Ovary (tissue), 9 donors: ENCODE results near the gene NSFL1C. TPM values are rescaled to one million over a fixed set of nuclear protein-coding genes. Genes with fewer than 3 reads are reported as not detected.

Source experiments
- DNase-seq, 5 donors: peaks; one replicate each; pipeline ENCODE4 v3.0.0-alpha.2; 2019 to 2020
- H3K27ac ChIP-seq, 2 donors: fragments of 200-600 bp; one replicate each; pipeline versions ENCODE4 v1.5.1 to v1.8.0; 2019 to 2022
- H3K27me3 ChIP-seq: fragments of 200-600 bp; one replicate; pipeline ENCODE4 v1.8.0; 2022
- H3K36me3 ChIP-seq: fragments of 200-600 bp; sonication (generic); one replicate; pipeline ENCODE4 v1.5.1; 2019
- H3K4me1 ChIP-seq: one replicate; pipeline ENCODE4 v1.8.1; 2013; ENCODE audit warnings: mild to moderate bottlenecking, moderate library complexity; ENCODE audit not compliant: insufficient read depth
- H3K4me3 ChIP-seq: fragments of 200-600 bp; sonication (generic); one replicate; pipeline ENCODE4 v1.5.1; 2017
- H3K9me3 ChIP-seq, 2 donors: fragments of 200-600 bp in 1 of 2; sonication (generic) in 1 of 2; one replicate each; pipeline versions ENCODE4 v1.5.1 to v1.8.1; 2013 to 2019; ENCODE audit warnings: mild to moderate bottlenecking in 1 of 2, moderate library complexity in 1 of 2
- CTCF ChIP-seq, 3 donors: fragments of 450-650 bp in 2 of 3; fragments of 200-600 bp in 1 of 3; IDR thresholded peaks; one replicate each; pipeline versions ENCODE4 v1.5.1 to v1.8.0; 2016 to 2022; ENCODE audit warnings: antibody characterized with exemption in 3 of 3, mild to moderate bottlenecking in 1 of 3
- EP300 ChIP-seq: sonication (generic); formaldehyde crosslinking; IDR thresholded peaks from one replicate; pipeline ENCODE4 v1.6.1; 2017; ENCODE audit warnings: antibody characterized with exemption
- POLR2A ChIP-seq: fragments of 450-650 bp; IDR thresholded peaks from one replicate; pipeline ENCODE4 v1.6.1; 2017; ENCODE audit warnings: antibody characterized with exemption, mild to moderate bottlenecking, moderate library complexity
- WGBS, 3 donors: extraction: QIAGEN DNeasy Blood & Tissue Kit in 1 of 3; methylation state at CpG; one replicate each; pipeline versions ENCODE4 v1.1.5 to v1.1.7; 2013 to 2017; 5-methylcytosine and 5-hydroxymethylcytosine counted together
- intact Hi-C, 4 donors: fragments of 100-400 bp; cut with DNase I; formaldehyde crosslinking; loops; one replicate each; pipeline versions ENCODE4 v1.11.0 to v1.15.1; 2022 to 2023
- polyA plus RNA-seq, 2 donors: library from polyadenylated mRNA; stranded (reverse); fragments of 200-250 nt in 1 of 2; fragments of 350-450 nt in 1 of 2; fragmentation: Illumina TruSeq in 1 of 2; extraction: RNeasy Lipid Tissue Mini Kit (QIAGEN cat#74804) in 1 of 2; gene quantifications; one replicate each; pipeline ENCODE4 v1.2.3, GENCODE V29; 2013 to 2014
- total RNA-seq, 7 donors: library from RNA; depleted of rRNA in 2 of 7; stranded (reverse); fragments of >200 nt in 2 of 7; fragmentation: NEBNext Ultra II Directional in 3 of 7; extraction: Animal tissue kit (Norgen Biotek cat#: 25700) in 3 of 7; gene quantifications; one replicate each; pipeline versions ENCODE4 v1.1.0 to v1.2.4, GENCODE V29; 2016 to 2023
- donor health status: DM: no; HTN: no; CAD: no; lungs with moderate emphysema.
- donor health status: DM: no; HTN: no; CAD: no.
- donor health status: Bipolar disorder and iron deficiency.
- donor health status: DM: yes; HTN: yes; CAD: no.
- donor health status: DM: no; HTN: no; CAD: no.
- donor health status: DM: yes; HTN: yes; CAD: no.

Gene NSFL1C
- total and polyA plus RNA-seq, 9 donors, result 23.4 to 105 (median 63.2) TPM

GRCh38 chr20:1474325-1474724 is 7.7 kb upstream of the NSFL1C start:
- no peak for DNase-seq
- WGBS, 3 donors, result 93 to 95% (median 94%) methylated on average over 8 of the region's 8 CpGs
- no peaks in the 10 kb centered on the region for H3K27me3 ChIP-seq

GRCh38 chr20:1473246-1474220 is 6.9 kb upstream of the NSFL1C start:
- 78 to 82% (median 82%) methylated on average over 13 of the region's 13 CpGs for WGBS, 3 donors
- no peaks in the 10 kb centered on the region for H3K27me3 ChIP-seq
- H3K9me3 ChIP-seq, result no peaks in the 10 kb centered on the region
- no peak for DNase-seq
- intact Hi-C loops, result no loop called here
- H3K36me3 ChIP-seq, result no peaks in the 10 kb centered on the region
- no peak overlapping the region for H3K4me3 ChIP-seq
- no peak for TF ChIP-seq POLR2A
- no peak for TF ChIP-seq CTCF (IDR thresholded peaks at IDR 0.05)
- TF ChIP-seq EP300, result no peak
- H3K4me1 ChIP-seq, result no peaks in the 10 kb centered on the region
- no peak overlapping the region for H3K27ac ChIP-seq

More at GRCh38 chr20:1474325-1474724, 7.7 kb upstream of the NSFL1C start:
- Histone ChIP-seq H3K36me3 (no peaks in the 10 kb centered on the region), H3K4me3 (no peak overlapping the region), H3K9me3 (no peaks in the 10 kb centered on the region), H3K4me1 (no peaks in the 10 kb centered on the region), H3K27ac (no peak overlapping the region)
- no peak for TF ChIP-seq EP300
- TF ChIP-seq CTCF (IDR thresholded peaks at IDR 0.05), result no peak
- TF ChIP-seq POLR2A, result no peak
- intact Hi-C loops, result no loop called here

GRCh38 chr20:1472556-1473245 is 6.1 kb upstream of the NSFL1C start:
- Histone ChIP-seq H3K36me3 (no peaks in the 10 kb centered on the region), H3K9me3 (no peaks in the 10 kb centered on the region), H3K4me3 (no peak overlapping the region), H3K4me1 (no peaks in the 10 kb centered on the region), H3K27me3 (no peaks in the 10 kb centered on the region), H3K27ac (no peak overlapping the region)
- TF ChIP-seq POLR2A (no peak), CTCF (IDR thresholded peaks at IDR 0.05) (no peak), EP300 (no peak)
- intact Hi-C loops, result no loop called here
- 61 to 70% (median 64%) methylated on average over 9 of the region's 9 CpGs for WGBS, 3 donors
- DNase-seq, result no peak

GRCh38 chr20:1471242-1471641 is 4.6 kb upstream of the NSFL1C start:
- DNase-seq, result no peak
- no peak for TF ChIP-seq EP300
- no peak for TF ChIP-seq POLR2A
- no peak for TF ChIP-seq CTCF (IDR thresholded peaks at IDR 0.05)
- H3K4me3 ChIP-seq, result no peak overlapping the region
- H3K27me3 ChIP-seq, result no peaks in the 10 kb centered on the region
- intact Hi-C loops, result no loop called here
- H3K9me3 ChIP-seq, result no peaks in the 10 kb centered on the region
- no peaks in the 10 kb centered on the region for H3K4me1 ChIP-seq
- WGBS, 3 donors, result 89 to 96% (median 90%) methylated on average over 2 of the region's 2 CpGs
- H3K27ac ChIP-seq, result no peak overlapping the region
- no peaks in the 10 kb centered on the region for H3K36me3 ChIP-seq
